Activated CD4-positive, alpha-beta T cell treated with anti-CD3 and anti-CD28 coated beads for 36 hours (primary cell): ENCODE results near the gene SS18L1. TPM values are rescaled to one million over a fixed set of nuclear protein-coding genes. Genes with fewer than 3 reads are reported as not detected.

ENCODE experiments used
- total RNA-seq, 2 experiments: library from RNA; stranded (reverse); gene quantifications; one replicate each; pipeline ENCODE4 v1.2.3, GENCODE V29; 2021

SS18L1 gene
- total RNA-seq, 2 experiments from 2014 or later, result 14.3 to 16.6 TPM

Other genes starting within 250 kb of the SS18L1 start
- gene TAF4, start 77.9 kb upstream of the SS18L1 start, total RNA-seq, result 10 to 100 TPM; 15.4 to 27.1 TPM
- gene LSM14B, start 21.3 kb upstream of the SS18L1 start, total RNA-seq, result 10 to 100 TPM; 38.7 TPM
- gene PSMA7, start 375 bp upstream of the SS18L1 start, total RNA-seq, result 100 to 1,000 TPM; 208 to 296 TPM
- 10 to 100 TPM; 38.0 to 44.9 TPM for gene MTG2, start 39.3 kb downstream of the SS18L1 start, total RNA-seq
- gene HRH3, start 76.5 kb downstream of the SS18L1 start, total RNA-seq, result not detected
- 10 to 100 TPM; 19.2 to 23.0 TPM for gene OSBPL2, start 94.8 kb downstream of the SS18L1 start, total RNA-seq
- gene ADRM1, start 159.2 kb downstream of the SS18L1 start, total RNA-seq, result 100 to 1,000 TPM in 1 of 2 experiments, 10 to 100 TPM in 1; 92.8 to 103 TPM
- gene LAMA5, start 223.5 kb downstream of the SS18L1 start, total RNA-seq, result 1 to 10 TPM in 1 of 2 experiments, under 1 TPM in 1; 0.72 to 1.0 TPM
- gene RPS21, start 243.3 kb downstream of the SS18L1 start, total RNA-seq, result 1,000 to 10,000 TPM; 1,051 to 2,439 TPM